ENCODE data around the gene POLDIP3. TPM values are rescaled to one million over a fixed set of nuclear protein-coding genes. Genes with fewer than 3 reads are reported as not detected.
A peak's percentile ranks its signal among the peaks of the same experiment; 100 is the strongest.

The POLDIP3 gene
- total and polyA plus RNA-seq, 2 of the 4 experiments (the other 2 are of a cell fraction) = 33.9 to 43.6 TPM

DNA sequence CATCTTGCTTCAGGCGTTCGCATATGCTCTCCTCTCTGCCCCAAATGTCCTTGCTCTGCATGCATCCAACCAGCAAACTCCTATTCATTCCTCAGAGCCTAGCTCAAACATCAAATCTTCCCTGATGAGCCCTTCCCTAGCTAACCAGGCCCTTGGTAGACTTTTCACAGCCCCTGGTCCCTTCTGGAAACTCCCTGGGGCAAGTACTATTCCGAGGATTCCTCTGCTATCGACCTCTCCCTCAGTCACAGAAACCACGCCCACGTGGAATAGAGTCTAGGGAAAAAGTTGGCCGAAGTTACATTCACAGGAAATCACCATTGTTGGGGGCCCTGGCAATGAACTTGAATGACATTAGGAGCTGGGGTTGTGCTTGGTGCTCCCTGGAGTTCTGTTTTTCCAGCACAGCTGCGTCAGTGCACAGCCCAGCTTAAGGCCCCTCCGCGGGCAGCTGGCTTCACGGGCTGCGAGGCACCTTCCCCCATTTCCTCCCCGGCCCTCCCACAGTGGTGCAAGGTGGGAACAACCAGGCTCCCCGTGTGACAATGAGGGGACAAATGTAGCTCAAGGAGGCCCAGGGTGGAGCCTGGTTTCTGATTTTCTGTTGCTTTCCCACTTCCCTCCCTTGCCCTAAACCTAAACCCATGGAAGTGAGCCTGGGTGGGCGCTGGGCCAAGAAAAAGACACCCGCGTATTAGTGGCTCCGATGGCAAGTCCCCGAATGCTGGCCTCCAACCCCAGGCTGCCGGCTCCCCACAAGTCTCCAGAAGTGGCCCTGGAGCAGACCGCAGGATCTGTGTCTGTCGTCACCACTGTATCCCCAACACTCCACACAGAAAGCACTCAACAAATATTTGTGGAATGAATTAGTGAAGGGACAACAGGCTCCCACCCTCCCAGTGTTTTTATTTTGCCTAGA, 30.0 kb upstream of the POLDIP3 start:
- H2BK20ac ChIP-seq (ENCODE audit: low read depth, low read length) = no peak overlapping the region
- peaks cover 9 to 88% of the 10 kb centered on the region in 2 experiments; a peak in 3 of 4 replicates for H3K79me1 ChIP-seq (ENCODE audit: low read depth in 1 of 2, low read length in 2 of 2)
- peak overlapping the region; percentile 74 for H3K4ac ChIP-seq (ENCODE audit: low read depth, low read length)
- H3K4me1 ChIP-seq (ENCODE audit: control insufficient read depth, insufficient read depth, low read length) = peaks cover 41% of the 10 kb centered on the region
- no peaks in the 10 kb centered on the region for H3K9me3 ChIP-seq (ENCODE audit: control insufficient read depth, insufficient read depth, low read length)
- peak overlapping the region; percentile 24 for H3K9ac ChIP-seq (ENCODE audit: low read depth, low read length)
- H2AFZ ChIP-seq (replicated peaks; ENCODE audit: low read length, poor library complexity) = peak overlapping the region; percentile 37
- H3K9me1 ChIP-seq (ENCODE audit: insufficient read depth, low read length) = peaks cover 29% of the 10 kb centered on the region
- peak overlapping the region; percentile 32; the same call in 1 of the 2 replicates for H3K56ac ChIP-seq (ENCODE audit: extremely low read depth, insufficient read depth, low read length)
- peak overlapping the region; percentile 92 for H2AK9ac ChIP-seq (replicated peaks; ENCODE audit: low read depth, low read length, poor library complexity)
- in situ Hi-C loops (cut with MboI; ENCODE audit: low sequenced_read_pairs) = no loop called here
- no peaks in the 10 kb centered on the region for H3K36me3 ChIP-seq (ENCODE audit: control insufficient read depth, insufficient read depth, low read length)
- peaks cover 75% of the 10 kb centered on the region for H4K20me1 ChIP-seq (ENCODE audit: insufficient read depth, low read length)
- ChIA-PET POLR2A (ENCODE audit: unreplicated experiment) (interaction anchor here (0.5 to 1.2 kb wide), 2 partner anchors 30 to 348 kb away, joined by 5 to 8 read pairs; partner anchors contain the start of gene POLDIP3), CTCF (no interaction called here)
- H3K4me2 ChIP-seq (ENCODE audit: low read depth, low read length) = peak overlapping the region; percentile 70
- peak overlapping the region; percentile 46; the same call in 1 of the 2 replicates for H4K91ac ChIP-seq (ENCODE audit: insufficient read depth, low read depth, low read length)
- peak overlapping the region; percentile 0; the same call in 1 of the 2 replicates for H2BK120ac ChIP-seq (ENCODE audit: low read depth, low read length)
- intact Hi-C loops (cut with micrococcal nuclease) = no loop called here
- no peak for ATAC-seq (ENCODE audit: low read depth)
- H3K14ac ChIP-seq (replicated peaks; ENCODE audit: low read depth, low read length) = peak overlapping the region; percentile 74
- peak overlapping the region; percentile 8 to 46; a peak in 2 of 4 replicates for H4K8ac ChIP-seq (ENCODE audit: low read depth in 2 of 2, low read length in 2 of 2)
- no peak overlapping the region for H3K4me3 ChIP-seq (ENCODE audit: insufficient read depth, low read depth, low read length)
- no peak overlapping the region for H2BK15ac ChIP-seq (ENCODE audit: low read depth, low read length)
- dilution Hi-C loops (cut with HindIII; ENCODE audit: low sequenced_read_pairs, unreplicated experiment) = no loop called here
- peak overlapping the region; percentile 60 for H2BK5ac ChIP-seq (ENCODE audit: low read depth, low read length, poor library complexity, severe bottlenecking)
- H2AK5ac ChIP-seq (ENCODE audit: low read depth, low read length) = peak overlapping the region; percentile 83
- no peaks in the 10 kb centered on the region for H3K27me3 ChIP-seq (ENCODE audit: control insufficient read depth, insufficient read depth, low read length)
- peak overlapping the region; percentile 66 for H3K27ac ChIP-seq (ENCODE audit: insufficient read depth, low read length)
- DNase-seq = no peak
- H3K23ac ChIP-seq (ENCODE audit: low read depth, low read length) = peak overlapping the region; percentile 67
- peak overlapping the region; percentile 5; the same call in 1 of the 2 replicates for H3K18ac ChIP-seq (ENCODE audit: low read depth, low read length)
- TF ChIP-seq MXI1 (IDR thresholded peaks at IDR 0.05; ENCODE audit: borderline replicate concordance, low read depth, low read length) (no peak), POLR2A (IDR thresholded peaks at IDR 0.05; ENCODE audit: low read depth, low read length) (no peak), RCOR1 (IDR thresholded peaks at IDR 0.05; ENCODE audit: insufficient replicate concordance, low read length) (no peak)
- 30% methylated on average over 8 of the region's 22 CpGs; no CpG with 5 or more reads in 1 of the 2 experiments for WGBS, 2 experiments (ENCODE audit: extremely low coverage in 2 of 2, insufficient read length in 1 of 2)
- peak overlapping the region; percentile 19; the same call in 1 of the 2 replicates for H4K5ac ChIP-seq (ENCODE audit: low read depth, low read length)
- BruUV-seq (replicated peaks) = no TSS peak
